K562 (cell line): ENCODE data around the gene TNFAIP1. TPM values are rescaled to one million over a fixed set of nuclear protein-coding genes. Genes with fewer than 3 reads are reported as not detected.
A peak's percentile ranks its signal among the peaks of the same experiment; 100 is the strongest.

ENCODE experiments used
- BCL6 ChIP-seq: fragments of 250-450 bp; sonication (Bioruptor Pico); IDR thresholded peaks from 2 replicates; pipeline ENCODE4 v1.4.0; 2020
- ELF2 ChIP-seq: fragments of 250-450 bp; sonication (Bioruptor Pico); IDR thresholded peaks from 2 replicates; pipeline ENCODE4 v1.5.0; 2021; ENCODE audit warnings: mild to moderate bottlenecking
- FOXA3 ChIP-seq, 2 experiments: fragments of 450-650 bp in 1 of 2; sonication (generic) in 1 of 2; formaldehyde crosslinking; IDR thresholded peaks in 1 of 2; conservative IDR thresholded peaks in 1 of 2; 2 replicates each; pipeline versions ENCODE4 v1.4.0 to v1.8.0; 2020 to 2022; ENCODE audit warnings: mild to moderate bottlenecking in 2 of 2, missing genetic modification reagents in 1 of 2
- MITF ChIP-seq: IDR thresholded peaks from 2 replicates; pipeline ENCODE4 v1.6.1; 2014; ENCODE audit warnings: antibody characterized with exemption
- MTA1 ChIP-seq: fragments of 450-650 bp; IDR thresholded peaks from 2 replicates; pipeline ENCODE4 v1.6.1; 2017; ENCODE audit warnings: borderline replicate concordance
- POLR2A ChIP-seq: fragments of 450-650 bp; conservative IDR thresholded peaks from 2 replicates; pipeline ENCODE4 v1.6.1; 2016
- PTBP1 ChIP-seq: fragments of 200-400 bp; formaldehyde crosslinking; IDR thresholded peaks from 2 replicates; pipeline ENCODE4 v1.6.1; 2017; ENCODE audit warnings: low read depth, low read length
- TAF9B ChIP-seq: fragments of 450-650 bp; IDR thresholded peaks from 2 replicates; pipeline ENCODE4 v1.6.1; 2018; ENCODE audit warnings: mild to moderate bottlenecking; ENCODE audit not compliant: partially characterized antibody
- ZKSCAN3 ChIP-seq: fragments of 250-450 bp; sonication (Bioruptor Pico); IDR thresholded peaks from 2 replicates; pipeline ENCODE4 v1.4.0; 2020
- ZNF253 ChIP-seq: fragments of 250-450 bp; sonication (Bioruptor Pico); conservative IDR thresholded peaks from 2 replicates; pipeline ENCODE4 v1.6.1; 2021; ENCODE audit warnings: mild to moderate bottlenecking
- ZNF347 ChIP-seq: fragments of 450-650 bp; formaldehyde crosslinking; IDR thresholded peaks from 2 replicates; pipeline ENCODE4 v1.4.0; 2020; ENCODE audit warnings: low read depth, mild to moderate bottlenecking, moderate library complexity
- ZNF57 ChIP-seq: fragments of 450-650 bp; formaldehyde crosslinking; IDR thresholded peaks from 2 replicates; pipeline ENCODE4 v1.4.0; 2020; ENCODE audit warnings: mild to moderate bottlenecking, moderate library complexity
- polyA plus RNA-seq, 8 experiments: library from polyadenylated mRNA; depleted of rRNA in 4 of 8; stranded (reverse) in 5 of 8; unstranded in 3 of 8; fragments of >200 nt; fragmentation: Nextera tagmentation in 2 of 8; fragmentation: Illumina TruSeq in 1 of 8; extraction: Ambion mirVana in 2 of 8; extraction: Trizol in 1 of 8; gene quantifications; 2 replicates each; pipeline versions ENCODE4 v1.2.1 to v1.2.3, GENCODE V29; 2011 to 2014; ENCODE audit warnings: inconsistent platforms in 1 of 8, missing spikeins in 1 of 8
- total RNA-seq, 7 experiments: library from RNA; depleted of rRNA in 6 of 7; stranded (reverse); fragments of >200 nt in 6 of 7; fragmentation: Illumina TruSeq in 2 of 7; extraction: Trizol in 2 of 7; gene quantifications; 2 replicates each; pipeline versions ENCODE4 v1.2.1 to v1.2.3, GENCODE V29; 2011 to 2021; ENCODE audit warnings: low replicate concordance in 1 of 7
- TF ChIP-seq, protein P1 (sequence below): sonication (generic); formaldehyde crosslinking; IDR thresholded peaks from 2 replicates; pipeline ENCODE4 v1.8.0; 2023; ENCODE audit warnings: mild to moderate bottlenecking, missing genetic modification reagents
- TF ChIP-seq, protein P2 (sequence below), 3 experiments: IDR thresholded peaks in 2 of 3; conservative IDR thresholded peaks in 1 of 3; 2 replicates each; pipeline ENCODE4 v1.5.1; 2011 to 2012; ENCODE audit warnings: low read length in 3 of 3, mild to moderate bottlenecking in 3 of 3, control low read depth in 2 of 3, improper control_type of control experiment in 1 of 3, inconsistent platforms in 1 of 3, low read depth in 1 of 3, mixed read lengths in 1 of 3, moderate library complexity in 1 of 3; ENCODE audit not compliant: insufficient read depth in 2 of 3
- TF ChIP-seq, protein P3 (sequence below): fragments of 250-450 bp; sonication (Bioruptor Pico); IDR thresholded peaks from 2 replicates; pipeline ENCODE4 v1.5.0; 2021; ENCODE audit warnings: mild to moderate bottlenecking, borderline replicate concordance
- TF ChIP-seq, protein P4 (sequence below): fragments of 450-650 bp; formaldehyde crosslinking; IDR thresholded peaks from 2 replicates; pipeline ENCODE4 v1.4.0; 2020; ENCODE audit warnings: mild to moderate bottlenecking, moderate library complexity
- TF ChIP-seq, protein P5 (sequence below), 2 experiments: fragments of 450-650 bp; conservative IDR thresholded peaks; 2 replicates each; pipeline ENCODE4 v1.6.1; 2017; ENCODE audit warnings: mild to moderate bottlenecking in 2 of 2, moderate library complexity in 2 of 2

Gene TNFAIP1
- total and polyA plus RNA-seq, 9 of the 15 experiments (the other 6 are each of a cell fraction or from before 2014, with no cell fraction given) = 2.1 to 20.1 (median 8.2) TPM

DNA sequence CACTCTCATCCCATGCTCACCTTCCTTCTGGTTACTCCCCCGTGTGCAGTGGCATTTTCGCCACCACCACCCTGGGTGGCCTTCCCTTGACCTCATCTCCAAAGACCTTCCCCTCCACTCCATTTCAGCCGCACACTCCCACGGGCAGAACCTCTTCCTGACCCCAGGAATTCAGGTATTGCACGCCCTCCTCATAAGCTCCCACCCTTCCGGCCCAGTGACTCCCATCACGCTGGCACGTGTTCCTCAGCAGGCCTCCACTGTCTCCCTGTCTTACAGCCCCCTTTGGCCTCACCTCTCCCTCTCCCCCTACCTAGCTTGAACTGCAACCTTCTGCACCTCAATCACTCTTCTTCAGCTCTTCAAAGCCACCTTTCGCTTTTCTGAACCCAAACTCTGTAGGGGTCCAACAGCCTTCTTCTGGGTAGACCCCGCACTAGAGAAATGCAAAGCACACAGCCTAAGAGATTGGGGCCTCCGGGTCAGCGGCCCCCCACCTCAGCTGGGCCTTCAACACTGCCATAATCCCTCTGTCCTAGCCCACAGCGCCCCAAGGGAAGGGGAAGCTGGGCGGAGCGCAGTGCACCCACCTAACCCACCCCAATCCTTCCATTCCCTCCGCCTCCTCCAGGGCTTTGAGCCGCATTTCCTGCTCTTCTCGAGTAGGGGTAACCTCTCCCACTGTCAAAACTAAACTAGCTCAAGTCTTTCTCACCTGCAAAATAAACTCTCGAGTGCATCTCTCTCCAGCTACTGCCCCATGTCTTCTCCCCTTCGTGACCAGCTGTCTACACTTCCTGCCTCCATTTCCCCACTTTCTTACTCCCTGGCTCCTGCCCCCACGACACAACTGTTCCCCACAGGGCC lies 18.2 kb upstream of the TNFAIP1 start (continued):
- no peak for TF ChIP-seq MITF
- TF ChIP-seq, protein P1, sequence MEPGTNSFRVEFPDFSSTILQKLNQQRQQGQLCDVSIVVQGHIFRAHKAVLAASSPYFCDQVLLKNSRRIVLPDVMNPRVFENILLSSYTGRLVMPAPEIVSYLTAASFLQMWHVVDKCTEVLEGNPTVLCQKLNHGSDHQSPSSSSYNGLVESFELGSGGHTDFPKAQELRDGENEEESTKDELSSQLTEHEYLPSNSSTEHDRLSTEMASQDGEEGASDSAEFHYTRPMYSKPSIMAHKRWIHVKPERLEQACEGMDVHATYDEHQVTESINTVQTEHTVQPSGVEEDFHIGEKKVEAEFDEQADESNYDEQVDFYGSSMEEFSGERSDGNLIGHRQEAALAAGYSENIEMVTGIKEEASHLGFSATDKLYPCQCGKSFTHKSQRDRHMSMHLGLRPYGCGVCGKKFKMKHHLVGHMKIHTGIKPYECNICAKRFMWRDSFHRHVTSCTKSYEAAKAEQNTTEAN (CRISPR knock-in tag) = no peak
- TF ChIP-seq, protein P2, sequence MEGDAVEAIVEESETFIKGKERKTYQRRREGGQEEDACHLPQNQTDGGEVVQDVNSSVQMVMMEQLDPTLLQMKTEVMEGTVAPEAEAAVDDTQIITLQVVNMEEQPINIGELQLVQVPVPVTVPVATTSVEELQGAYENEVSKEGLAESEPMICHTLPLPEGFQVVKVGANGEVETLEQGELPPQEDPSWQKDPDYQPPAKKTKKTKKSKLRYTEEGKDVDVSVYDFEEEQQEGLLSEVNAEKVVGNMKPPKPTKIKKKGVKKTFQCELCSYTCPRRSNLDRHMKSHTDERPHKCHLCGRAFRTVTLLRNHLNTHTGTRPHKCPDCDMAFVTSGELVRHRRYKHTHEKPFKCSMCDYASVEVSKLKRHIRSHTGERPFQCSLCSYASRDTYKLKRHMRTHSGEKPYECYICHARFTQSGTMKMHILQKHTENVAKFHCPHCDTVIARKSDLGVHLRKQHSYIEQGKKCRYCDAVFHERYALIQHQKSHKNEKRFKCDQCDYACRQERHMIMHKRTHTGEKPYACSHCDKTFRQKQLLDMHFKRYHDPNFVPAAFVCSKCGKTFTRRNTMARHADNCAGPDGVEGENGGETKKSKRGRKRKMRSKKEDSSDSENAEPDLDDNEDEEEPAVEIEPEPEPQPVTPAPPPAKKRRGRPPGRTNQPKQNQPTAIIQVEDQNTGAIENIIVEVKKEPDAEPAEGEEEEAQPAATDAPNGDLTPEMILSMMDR (IDR thresholded peaks at IDR 0.05 in 2 of 3, conservative IDR thresholded peaks at IDR 0.05 in 1 of 3; ENCODE audit: insufficient read depth in 2 of 3, low read depth in 1 of 3, low read length in 3 of 3) = 0 out of 6 replicates have a peak, but pooled peaks of 1 of the 3 experiments have one; percentile 12
- TF ChIP-seq ZNF57 (CRISPR knock-in tag) = no peak
- TF ChIP-seq POLR2A = 0 out of 2 replicates have a peak, but pooled peaks have one; percentile 1
- TF ChIP-seq FOXA3 (CRISPR knock-in tag; conservative IDR thresholded peaks at IDR 0.05 in 1 of 2, IDR thresholded peaks at IDR 0.05 in 1 of 2) = no peak
- no peak for TF ChIP-seq ZNF253
- TF ChIP-seq ELF2 = no peak
- TF ChIP-seq ZNF347 (CRISPR knock-in tag) = no peak
- TF ChIP-seq TAF9B = no peak
- no peak for TF ChIP-seq ZKSCAN3 (CRISPR knock-in tag)
- TF ChIP-seq, protein P3, sequence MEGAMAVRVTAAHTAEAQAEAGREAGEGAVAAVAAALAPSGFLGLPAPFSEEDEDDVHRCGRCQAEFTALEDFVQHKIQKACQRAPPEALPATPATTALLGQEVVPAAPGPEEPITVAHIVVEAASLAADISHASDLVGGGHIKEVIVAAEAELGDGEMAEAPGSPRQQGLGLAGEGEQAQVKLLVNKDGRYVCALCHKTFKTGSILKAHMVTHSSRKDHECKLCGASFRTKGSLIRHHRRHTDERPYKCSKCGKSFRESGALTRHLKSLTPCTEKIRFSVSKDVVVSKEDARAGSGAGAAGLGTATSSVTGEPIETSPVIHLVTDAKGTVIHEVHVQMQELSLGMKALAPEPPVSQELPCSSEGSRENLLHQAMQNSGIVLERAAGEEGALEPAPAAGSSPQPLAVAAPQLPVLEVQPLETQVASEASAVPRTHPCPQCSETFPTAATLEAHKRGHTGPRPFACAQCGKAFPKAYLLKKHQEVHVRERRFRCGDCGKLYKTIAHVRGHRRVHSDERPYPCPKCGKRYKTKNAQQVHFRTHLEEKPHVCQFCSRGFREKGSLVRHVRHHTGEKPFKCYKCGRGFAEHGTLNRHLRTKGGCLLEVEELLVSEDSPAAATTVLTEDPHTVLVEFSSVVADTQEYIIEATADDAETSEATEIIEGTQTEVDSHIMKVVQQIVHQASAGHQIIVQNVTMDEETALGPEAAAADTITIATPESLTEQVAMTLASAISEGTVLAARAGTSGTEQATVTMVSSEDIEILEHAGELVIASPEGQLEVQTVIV (CRISPR knock-in tag) = no peak
- no peak for TF ChIP-seq MTA1
- TF ChIP-seq, protein P4, sequence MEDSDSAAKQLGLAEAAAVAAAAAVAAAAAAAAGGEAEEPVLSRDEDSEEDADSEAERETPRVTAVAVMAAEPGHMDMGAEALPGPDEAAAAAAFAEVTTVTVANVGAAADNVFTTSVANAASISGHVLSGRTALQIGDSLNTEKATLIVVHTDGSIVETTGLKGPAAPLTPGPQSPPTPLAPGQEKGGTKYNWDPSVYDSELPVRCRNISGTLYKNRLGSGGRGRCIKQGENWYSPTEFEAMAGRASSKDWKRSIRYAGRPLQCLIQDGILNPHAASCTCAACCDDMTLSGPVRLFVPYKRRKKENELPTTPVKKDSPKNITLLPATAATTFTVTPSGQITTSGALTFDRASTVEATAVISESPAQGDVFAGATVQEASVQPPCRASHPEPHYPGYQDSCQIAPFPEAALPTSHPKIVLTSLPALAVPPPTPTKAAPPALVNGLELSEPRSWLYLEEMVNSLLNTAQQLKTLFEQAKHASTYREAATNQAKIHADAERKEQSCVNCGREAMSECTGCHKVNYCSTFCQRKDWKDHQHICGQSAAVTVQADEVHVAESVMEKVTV (CRISPR knock-in tag) = no peak
- no peak for TF ChIP-seq PTBP1
- no peak for TF ChIP-seq BCL6
- TF ChIP-seq, protein P5, sequence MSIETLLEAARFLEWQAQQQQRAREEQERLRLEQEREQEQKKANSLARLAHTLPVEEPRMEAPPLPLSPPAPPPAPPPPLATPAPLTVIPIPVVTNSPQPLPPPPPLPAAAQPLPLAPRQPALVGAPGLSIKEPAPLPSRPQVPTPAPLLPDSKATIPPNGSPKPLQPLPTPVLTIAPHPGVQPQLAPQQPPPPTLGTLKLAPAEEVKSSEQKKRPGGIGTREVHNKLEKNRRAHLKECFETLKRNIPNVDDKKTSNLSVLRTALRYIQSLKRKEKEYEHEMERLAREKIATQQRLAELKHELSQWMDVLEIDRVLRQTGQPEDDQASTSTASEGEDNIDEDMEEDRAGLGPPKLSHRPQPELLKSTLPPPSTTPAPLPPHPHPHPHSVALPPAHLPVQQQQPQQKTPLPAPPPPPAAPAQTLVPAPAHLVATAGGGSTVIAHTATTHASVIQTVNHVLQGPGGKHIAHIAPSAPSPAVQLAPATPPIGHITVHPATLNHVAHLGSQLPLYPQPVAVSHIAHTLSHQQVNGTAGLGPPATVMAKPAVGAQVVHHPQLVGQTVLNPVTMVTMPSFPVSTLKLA (conservative IDR thresholded peaks at IDR 0.05) = peak; percentile 40 to 44; a peak in 2 of 4 replicates
